Measurements from ENCODE around the gene SPRYD4.

SPRYD4 gene

DNA sequence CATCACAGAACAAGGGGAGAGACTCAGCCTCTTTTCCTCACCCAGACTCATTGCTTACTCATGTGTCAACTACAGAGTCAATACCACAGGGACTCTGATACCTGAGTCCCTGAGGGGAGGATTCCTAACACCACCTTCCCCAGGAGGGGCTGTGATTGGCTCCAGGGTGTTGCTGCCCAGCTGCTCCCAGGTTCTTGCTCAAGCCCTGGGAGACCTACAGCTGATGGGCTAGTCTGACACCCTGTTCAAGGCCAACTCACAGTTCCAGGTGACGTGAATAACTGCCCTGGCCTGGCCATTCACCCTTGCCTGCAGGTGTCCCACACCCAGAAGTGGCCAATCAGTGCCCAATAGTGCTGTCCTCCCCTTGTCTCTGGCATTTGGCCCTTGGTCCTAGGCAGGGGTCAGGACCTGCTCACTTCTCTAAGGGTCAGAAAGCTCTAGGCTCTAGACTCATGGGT, 8.6 kb downstream of the SPRYD4 start:
- no peak for DNase-seq (ENCODE audit: low spot score)
- Histone ChIP-seq H3K14ac (ENCODE audit: low read length) (no peak overlapping the region), H3K18ac (ENCODE audit: low read length) (no peak overlapping the region), H2BK15ac (ENCODE audit: low read length) (no peak overlapping the region), H2BK120ac (ENCODE audit: low read depth, low read length) (no peak overlapping the region), H4K8ac (ENCODE audit: low read depth, low read length) (no peak overlapping the region), H3K4me3 (ENCODE audit: low read length in 2 of 2) (no peak overlapping the region), H3K36me3 (replicated peaks in 1 of 2; ENCODE audit: control insufficient read depth in 2 of 2, insufficient read depth in 2 of 2, low read length in 2 of 2) (peaks cover 0 to 27% of the 10 kb centered on the region in 2 donors), H3K4me1 (ENCODE audit: control insufficient read depth in 2 of 2, insufficient read depth in 1 of 2, low read depth in 1 of 2, low read length in 2 of 2) (no peaks in the 10 kb centered on the region), H3K27me3 (ENCODE audit: control insufficient read depth in 3 of 3, insufficient read depth in 3 of 3, low read depth in 1 of 3, low read length in 3 of 3) (no peaks in the 10 kb centered on the region), H3K23ac (ENCODE audit: low read depth, low read length, poor library complexity) (no peak overlapping the region), H3K4me2 (ENCODE audit: insufficient read depth, low read length, poor library complexity, severe bottlenecking) (no peak overlapping the region), H2BK5ac (ENCODE audit: low read length) (no peak overlapping the region), H3K4ac (ENCODE audit: low read length) (no peak overlapping the region), H3K9me3 (replicated peaks in 1 of 2; ENCODE audit: control insufficient read depth in 2 of 2, insufficient read depth in 1 of 2, low read depth in 1 of 2, low read length in 2 of 2) (peaks cover 0 to 4% of the 10 kb centered on the region in 2 donors), H4K91ac (ENCODE audit: low read depth, low read length, poor library complexity) (no peak overlapping the region), H3K79me1 (ENCODE audit: low read depth, low read length) (no peaks in the 10 kb centered on the region), H2AFZ (ENCODE audit: low read length) (no peak overlapping the region), H3K27ac (replicated peaks; ENCODE audit: low read length) (no peak overlapping the region), H2BK12ac (ENCODE audit: low read length) (no peak overlapping the region), H2AK5ac (ENCODE audit: low read depth, low read length) (no peak overlapping the region), H3K9ac (ENCODE audit: low read depth, low read length, poor library complexity) (no peak overlapping the region)
- no CpG with 5 or more reads among the region's 1 CpG for WGBS, 2 donors (ENCODE audit: extremely low coverage in 2 of 2, insufficient read length in 2 of 2, insufficient replicate concordance in 1 of 2)

DNA sequence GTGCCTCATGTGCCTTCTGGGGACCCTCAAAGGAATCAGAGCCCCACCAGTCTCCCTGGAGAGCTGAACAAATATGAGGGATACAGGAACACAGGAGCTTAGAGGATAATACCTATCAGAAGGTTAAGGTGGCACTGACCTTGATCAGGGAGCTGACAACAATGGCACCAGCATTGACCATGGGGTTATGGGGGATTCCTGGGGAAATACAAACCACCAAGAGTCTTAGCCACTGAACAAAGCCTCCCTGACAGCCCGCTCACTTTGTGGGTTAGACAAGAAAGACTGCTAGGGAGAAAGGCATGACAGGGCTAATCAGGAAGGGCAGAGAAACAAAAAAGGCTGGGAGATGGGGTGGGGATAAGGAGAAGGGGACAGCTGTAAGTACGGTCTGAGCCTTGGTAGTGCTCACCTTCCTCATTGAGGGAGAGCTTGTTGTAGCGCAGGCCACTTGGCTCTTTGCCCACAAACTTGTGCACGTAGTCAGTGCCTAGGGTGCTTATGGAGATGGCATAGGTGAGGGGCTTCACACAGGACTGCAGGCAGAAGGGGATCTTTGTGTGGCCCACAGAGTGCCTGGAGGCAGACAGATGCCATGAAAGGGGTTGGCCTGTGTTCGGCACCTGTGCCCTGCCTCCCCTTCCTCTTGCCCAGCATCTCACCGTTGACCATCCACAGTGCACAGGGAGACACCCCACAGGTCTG, 9.3 kb downstream of the SPRYD4 start:
- no peak overlapping the region for H2BK120ac ChIP-seq (ENCODE audit: low read depth, low read length)
- H3K9ac ChIP-seq (ENCODE audit: low read depth, low read length, poor library complexity) = no peak overlapping the region
- H2AK5ac ChIP-seq (ENCODE audit: low read depth, low read length) = no peak overlapping the region
- H2BK12ac ChIP-seq (ENCODE audit: low read length) = no peak overlapping the region
- H3K18ac ChIP-seq (ENCODE audit: low read length) = peak overlapping the region; percentile 40
- H3K79me1 ChIP-seq (ENCODE audit: low read depth, low read length) = no peaks in the 10 kb centered on the region
- no peak overlapping the region for H4K8ac ChIP-seq (ENCODE audit: low read depth, low read length)
- no peak overlapping the region for H3K27ac ChIP-seq (replicated peaks; ENCODE audit: low read length)
- H2AFZ ChIP-seq (ENCODE audit: low read length) = no peak overlapping the region
- H3K23ac ChIP-seq (ENCODE audit: low read depth, low read length, poor library complexity) = peak overlapping the region; percentile 57
- no peak overlapping the region for H2BK5ac ChIP-seq (ENCODE audit: low read length)
- peaks cover 0 to 4% of the 10 kb centered on the region in 2 donors for H3K9me3 ChIP-seq (replicated peaks in 1 of 2; ENCODE audit: control insufficient read depth in 2 of 2, insufficient read depth in 1 of 2, low read depth in 1 of 2, low read length in 2 of 2)
- WGBS, 2 donors (ENCODE audit: extremely low coverage in 2 of 2, insufficient read length in 2 of 2, insufficient replicate concordance in 1 of 2) = no CpG with 5 or more reads among the region's 6 CpGs
- no peak overlapping the region for H3K4me2 ChIP-seq (ENCODE audit: insufficient read depth, low read length, poor library complexity, severe bottlenecking)
- H3K4me1 ChIP-seq (ENCODE audit: control insufficient read depth in 2 of 2, insufficient read depth in 1 of 2, low read depth in 1 of 2, low read length in 2 of 2) = no peaks in the 10 kb centered on the region
- DNase-seq (ENCODE audit: low spot score) = no peak
- H3K4ac ChIP-seq (ENCODE audit: low read length) = no peak overlapping the region
- no peaks in the 10 kb centered on the region for H3K27me3 ChIP-seq (ENCODE audit: control insufficient read depth in 3 of 3, insufficient read depth in 3 of 3, low read depth in 1 of 3, low read length in 3 of 3)
- H3K4me3 ChIP-seq (ENCODE audit: low read length in 2 of 2) = no peak overlapping the region
- H3K14ac ChIP-seq (ENCODE audit: low read length) = peak overlapping the region; percentile 14
- H2BK15ac ChIP-seq (ENCODE audit: low read length) = no peak overlapping the region
- peaks cover 0 to 20% of the 10 kb centered on the region in 2 donors for H3K36me3 ChIP-seq (replicated peaks in 1 of 2; ENCODE audit: control insufficient read depth in 2 of 2, insufficient read depth in 2 of 2, low read length in 2 of 2)
- no peak overlapping the region for H4K91ac ChIP-seq (ENCODE audit: low read depth, low read length, poor library complexity)

DNA sequence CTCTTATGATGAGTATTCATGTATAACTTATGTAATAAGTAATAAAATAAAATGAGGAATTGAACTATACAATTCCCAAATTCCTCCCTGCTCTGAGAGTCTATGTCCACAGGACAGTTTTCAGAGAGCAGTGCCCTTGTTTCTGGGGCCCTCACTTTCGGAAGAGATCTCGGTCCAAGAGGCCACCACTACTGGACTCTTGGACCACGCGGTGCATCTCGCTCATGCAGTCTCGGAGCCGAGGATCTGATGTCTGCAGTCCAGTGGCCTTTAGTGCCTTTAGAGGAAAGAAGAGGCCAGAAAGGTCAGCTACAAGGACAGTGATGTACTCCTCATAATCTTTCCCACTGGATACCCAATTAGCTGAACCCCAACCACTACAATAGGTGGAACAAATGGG, 11.2 kb downstream of the SPRYD4 start:
- no CpG with 5 or more reads among the region's 7 CpGs for WGBS, 2 donors (ENCODE audit: extremely low coverage in 2 of 2, insufficient read length in 2 of 2, insufficient replicate concordance in 1 of 2)
- no peaks in the 10 kb centered on the region for H3K79me1 ChIP-seq (ENCODE audit: low read depth, low read length)
- no peak overlapping the region for H3K9ac ChIP-seq (ENCODE audit: low read depth, low read length, poor library complexity)
- no peak overlapping the region for H3K4me2 ChIP-seq (ENCODE audit: insufficient read depth, low read length, poor library complexity, severe bottlenecking)
- no peak overlapping the region for H2AFZ ChIP-seq (ENCODE audit: low read length)
- no peak overlapping the region for H3K4me3 ChIP-seq (ENCODE audit: low read length in 2 of 2)
- H3K23ac ChIP-seq (ENCODE audit: low read depth, low read length, poor library complexity) = no peak overlapping the region
- H3K4ac ChIP-seq (ENCODE audit: low read length) = no peak overlapping the region
- no peak overlapping the region for H3K18ac ChIP-seq (ENCODE audit: low read length)
- peaks cover 0 to 4% of the 10 kb centered on the region in 2 donors for H3K9me3 ChIP-seq (replicated peaks in 1 of 2; ENCODE audit: control insufficient read depth in 2 of 2, insufficient read depth in 1 of 2, low read depth in 1 of 2, low read length in 2 of 2)
- H2BK5ac ChIP-seq (ENCODE audit: low read length) = no peak overlapping the region
- H4K8ac ChIP-seq (ENCODE audit: low read depth, low read length) = no peak overlapping the region
- no peak overlapping the region for H2BK15ac ChIP-seq (ENCODE audit: low read length)
- peaks cover 0 to 7% of the 10 kb centered on the region in 2 donors for H3K36me3 ChIP-seq (replicated peaks in 1 of 2; ENCODE audit: control insufficient read depth in 2 of 2, insufficient read depth in 2 of 2, low read length in 2 of 2)
- H2AK5ac ChIP-seq (ENCODE audit: low read depth, low read length) = no peak overlapping the region
- H3K27ac ChIP-seq (replicated peaks; ENCODE audit: low read length) = no peak overlapping the region
- H3K27me3 ChIP-seq (ENCODE audit: control insufficient read depth in 3 of 3, insufficient read depth in 3 of 3, low read depth in 1 of 3, low read length in 3 of 3) = no peaks in the 10 kb centered on the region
- DNase-seq (ENCODE audit: low spot score) = no peak
- H3K4me1 ChIP-seq (ENCODE audit: control insufficient read depth in 2 of 2, insufficient read depth in 1 of 2, low read depth in 1 of 2, low read length in 2 of 2) = no peaks in the 10 kb centered on the region
- H2BK120ac ChIP-seq (ENCODE audit: low read depth, low read length) = no peak overlapping the region
- no peak overlapping the region for H2BK12ac ChIP-seq (ENCODE audit: low read length)
- no peak overlapping the region for H4K91ac ChIP-seq (ENCODE audit: low read depth, low read length, poor library complexity)
- no peak overlapping the region for H3K14ac ChIP-seq (ENCODE audit: low read length)

DNA sequence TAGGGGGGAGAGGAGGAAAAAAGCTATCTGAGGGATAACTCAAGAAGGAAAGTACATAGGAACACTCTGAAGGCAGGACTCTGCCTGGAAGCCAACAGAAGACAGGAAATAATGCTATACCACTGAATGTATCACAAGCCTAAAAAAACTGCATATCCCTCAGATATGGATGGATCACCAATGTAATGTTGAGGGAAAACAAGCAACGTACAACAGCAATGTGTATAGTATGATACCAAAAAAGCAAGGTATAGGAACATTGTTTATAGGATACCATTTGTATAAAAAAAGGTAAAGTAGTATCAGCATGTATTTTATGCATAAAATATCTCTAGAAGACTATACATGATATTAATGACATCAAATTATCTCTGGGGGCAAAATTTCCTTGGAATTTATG, 16.2 kb downstream of the SPRYD4 start:
- no peak overlapping the region for H2BK120ac ChIP-seq (ENCODE audit: low read depth, low read length)
- no peak overlapping the region for H2AK5ac ChIP-seq (ENCODE audit: low read depth, low read length)
- H3K4me2 ChIP-seq (ENCODE audit: insufficient read depth, low read length, poor library complexity, severe bottlenecking) = no peak overlapping the region
- no peak for DNase-seq (ENCODE audit: low spot score)
- H3K18ac ChIP-seq (ENCODE audit: low read length) = no peak overlapping the region
- H3K27me3 ChIP-seq (ENCODE audit: control insufficient read depth in 3 of 3, insufficient read depth in 3 of 3, low read depth in 1 of 3, low read length in 3 of 3) = peaks cover 0 to 34% (median 10%) of the 10 kb centered on the region in 3 experiments
- H2BK12ac ChIP-seq (ENCODE audit: low read length) = no peak overlapping the region
- H3K9me3 ChIP-seq (replicated peaks in 1 of 2; ENCODE audit: control insufficient read depth in 2 of 2, insufficient read depth in 1 of 2, low read depth in 1 of 2, low read length in 2 of 2) = peaks cover 0 to 8% of the 10 kb centered on the region in 2 donors
- H3K36me3 ChIP-seq (replicated peaks in 1 of 2; ENCODE audit: control insufficient read depth in 2 of 2, insufficient read depth in 2 of 2, low read length in 2 of 2) = peaks cover 0 to 8% of the 10 kb centered on the region in 2 donors
- H3K4ac ChIP-seq (ENCODE audit: low read length) = no peak overlapping the region
- H2BK15ac ChIP-seq (ENCODE audit: low read length) = no peak overlapping the region
- peaks cover 3 to 8% of the 10 kb centered on the region in 2 donors for H3K4me1 ChIP-seq (ENCODE audit: control insufficient read depth in 2 of 2, insufficient read depth in 1 of 2, low read depth in 1 of 2, low read length in 2 of 2)
- no peak overlapping the region for H3K14ac ChIP-seq (ENCODE audit: low read length)
- H2BK5ac ChIP-seq (ENCODE audit: low read length) = no peak overlapping the region
- H2AFZ ChIP-seq (ENCODE audit: low read length) = no peak overlapping the region
- WGBS, 2 donors (ENCODE audit: extremely low coverage in 2 of 2, insufficient read length in 2 of 2, insufficient replicate concordance in 1 of 2) = no CpG with 5 or more reads among the region's 1 CpG
- H3K23ac ChIP-seq (ENCODE audit: low read depth, low read length, poor library complexity) = no peak overlapping the region
- no peak overlapping the region for H3K4me3 ChIP-seq (ENCODE audit: low read length in 2 of 2)
- H4K8ac ChIP-seq (ENCODE audit: low read depth, low read length) = no peak overlapping the region
- no peak overlapping the region for H3K9ac ChIP-seq (ENCODE audit: low read depth, low read length, poor library complexity)
- H3K79me1 ChIP-seq (ENCODE audit: low read depth, low read length) = no peaks in the 10 kb centered on the region
- H4K91ac ChIP-seq (ENCODE audit: low read depth, low read length, poor library complexity) = no peak overlapping the region
- H3K27ac ChIP-seq (replicated peaks; ENCODE audit: low read length) = no peak overlapping the region
